NCI-H2227 treated with DMSO at 0.1 percent for 48 hours (cell line): ENCODE data around the gene TWF2.

ENCODE experiments used
- DNase-seq: peaks from one replicate; lab custom pipeline; 2025; lab: John Stamatoyannopoulos, UW

The TWF2 gene

DNA sequence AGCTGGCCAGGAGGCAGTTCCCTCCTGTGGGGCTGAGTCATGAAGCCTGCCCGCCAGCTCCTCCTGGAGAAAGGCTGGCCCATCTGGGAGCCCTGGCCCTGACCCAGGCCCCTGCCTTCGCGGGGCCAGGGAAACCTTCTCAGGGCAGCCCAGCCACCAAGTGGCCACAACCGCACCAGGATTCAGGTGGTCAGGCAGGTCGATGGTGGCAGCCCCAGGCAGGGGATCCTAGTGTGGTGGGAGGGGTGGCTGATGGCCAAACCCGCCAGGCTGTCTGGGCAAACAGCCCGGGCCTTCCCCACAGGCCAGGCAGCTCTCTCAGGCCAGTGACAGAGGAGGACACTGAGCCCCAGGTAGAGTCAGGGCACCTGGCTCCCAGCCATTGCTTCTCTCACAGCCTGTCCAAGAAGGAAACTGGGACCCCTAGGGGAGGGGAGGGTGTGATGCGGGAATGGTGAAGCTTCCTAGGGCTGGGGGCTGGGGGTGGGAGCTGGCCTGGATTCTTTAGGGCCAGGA, 1.2 kb downstream of the TWF2 start:
- no peak for DNase-seq

DNA sequence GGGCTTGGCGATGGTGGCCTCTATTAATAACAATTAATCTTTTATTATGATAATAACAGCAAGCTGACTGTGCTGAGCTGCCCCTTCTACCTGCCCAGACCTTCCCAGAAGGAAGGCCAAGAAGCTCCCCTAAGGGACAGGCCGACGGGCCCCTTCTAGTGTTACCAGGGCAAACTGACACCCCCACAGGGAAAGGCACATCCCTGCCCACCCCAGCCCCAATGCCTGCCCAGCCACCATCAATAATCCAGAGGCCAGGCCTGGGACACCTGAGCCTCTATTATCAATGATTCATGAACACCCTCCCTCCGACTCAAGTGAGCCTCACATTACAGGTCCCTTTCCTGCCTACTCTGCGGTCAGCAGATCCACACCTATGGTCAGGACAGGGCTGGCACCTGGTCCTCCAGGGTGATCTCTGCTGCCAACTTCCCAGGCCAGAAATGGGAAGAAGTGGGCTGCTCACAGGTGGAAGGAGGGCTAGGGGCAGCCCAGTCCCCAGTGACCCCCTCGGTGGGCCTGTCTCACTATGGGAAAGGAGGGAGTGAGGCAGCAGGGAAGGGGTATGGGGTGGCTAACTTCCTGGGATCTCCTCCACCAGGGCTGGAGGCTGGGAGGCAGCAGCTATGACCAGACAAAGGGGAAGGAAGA, 1.8 kb downstream of the TWF2 start:
- no peak for DNase-seq

DNA sequence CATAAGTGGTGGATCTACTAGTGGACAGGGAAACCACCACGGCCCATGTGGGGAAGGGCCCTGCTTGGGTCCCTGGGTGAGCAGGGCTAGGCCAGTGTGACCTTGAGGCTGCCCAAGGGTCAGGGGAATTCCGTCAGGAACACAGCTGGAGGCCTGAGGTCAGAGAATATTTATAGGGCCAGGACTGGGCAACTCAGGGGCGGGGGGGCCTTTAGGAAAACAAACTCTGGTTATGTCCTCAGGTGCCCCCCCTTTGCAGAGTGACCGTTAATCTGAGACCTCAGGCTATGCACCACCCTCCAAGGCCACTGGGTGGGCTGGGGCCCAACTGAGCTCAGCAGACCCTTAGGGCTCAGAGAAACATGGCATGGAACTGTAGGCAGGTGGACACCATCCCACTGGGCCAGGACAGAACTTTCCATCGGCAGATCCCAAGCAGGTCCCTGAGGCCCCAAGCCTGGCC, 2.5 kb downstream of the TWF2 start:
- DNase-seq, result no peak

DNA sequence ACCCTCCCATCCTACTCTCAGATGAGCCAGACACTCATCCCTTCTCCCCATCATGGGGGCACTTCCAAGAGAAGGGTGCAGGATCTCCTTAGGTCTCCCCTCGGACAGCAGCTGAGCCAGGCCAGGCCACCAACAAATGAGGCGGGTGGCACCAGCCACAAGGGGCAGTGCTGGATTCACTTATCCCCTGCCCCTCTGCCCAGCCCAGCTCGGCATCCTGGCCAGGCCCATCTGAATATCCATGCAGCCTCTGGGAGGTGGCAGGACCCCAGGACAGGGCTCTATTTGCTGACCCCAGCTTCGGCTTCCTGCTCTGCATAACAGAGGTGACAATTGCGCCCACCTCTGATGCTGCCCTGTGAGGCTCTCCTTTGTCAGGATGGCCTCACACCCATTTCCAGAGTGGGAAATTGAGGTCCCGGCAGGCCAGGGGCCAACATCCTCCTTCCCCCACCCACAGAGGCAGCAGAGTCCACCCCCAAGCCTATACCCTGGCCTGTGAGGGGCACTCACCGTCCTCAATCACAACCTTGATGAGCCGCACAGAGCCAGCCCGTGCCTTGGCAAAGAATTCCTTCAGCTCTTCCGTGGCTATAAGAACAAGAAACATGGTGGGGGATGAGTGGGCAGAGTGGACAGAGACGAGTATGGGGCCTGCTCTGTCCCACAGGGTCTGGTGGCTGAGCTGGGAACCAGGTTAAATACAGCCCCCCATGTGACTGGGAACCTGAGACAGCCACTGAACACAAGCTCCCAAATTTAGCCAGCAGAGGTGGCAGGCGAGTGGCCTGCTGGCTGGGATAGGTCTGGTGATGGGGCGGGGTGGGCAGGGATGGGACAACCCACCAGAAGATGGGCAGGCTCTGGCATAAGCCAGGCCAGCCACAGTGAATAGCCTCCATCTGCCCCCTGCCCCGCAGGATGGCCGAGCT, 4.2 kb downstream of the TWF2 start:
- DNase-seq, result no peak

DNA sequence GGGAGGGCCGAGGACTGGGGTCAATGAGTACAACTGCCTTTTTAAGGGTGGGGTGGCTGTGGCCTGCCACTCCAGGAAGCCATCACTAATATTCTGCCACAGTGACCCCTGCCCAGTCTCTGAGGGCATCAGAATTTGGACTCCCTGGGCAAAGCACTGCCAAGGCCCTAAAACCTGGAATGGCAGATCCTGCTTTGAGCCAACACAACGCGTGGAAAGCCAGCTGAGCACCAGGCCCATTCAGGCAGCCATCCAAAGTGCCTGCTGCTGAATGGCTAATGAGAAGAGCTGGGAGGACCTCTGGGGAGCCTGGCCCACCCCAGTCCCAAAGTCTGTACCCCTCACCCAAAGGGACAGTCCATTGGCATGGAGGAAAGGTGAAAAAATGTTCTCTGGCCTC, 5.0 kb downstream of the TWF2 start:
- DNase-seq, result no peak

DNA sequence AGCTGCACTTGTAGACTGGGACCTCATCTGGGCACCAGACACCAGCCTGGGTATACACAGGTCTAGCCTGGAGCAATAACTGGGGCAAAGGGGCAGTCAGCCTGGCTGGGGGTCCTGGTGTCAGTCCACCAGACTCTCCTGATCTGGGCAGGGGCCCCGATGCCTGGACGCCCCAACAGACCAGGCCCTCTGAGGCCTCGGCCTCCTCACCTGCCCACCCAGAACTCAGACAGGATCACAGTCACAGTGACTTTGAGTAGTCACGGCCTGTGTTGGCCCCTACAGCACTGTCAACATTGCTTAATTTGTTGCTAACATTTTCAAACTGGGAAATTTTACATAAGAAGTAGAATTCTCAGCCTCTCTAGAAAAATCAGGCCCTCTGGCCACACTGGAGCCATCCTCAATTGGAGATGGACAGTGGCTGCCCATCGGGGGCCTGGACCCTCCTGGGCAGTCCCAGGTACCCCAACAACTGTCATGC, 5.8 kb downstream of the TWF2 start:
- no peak for DNase-seq

DNA sequence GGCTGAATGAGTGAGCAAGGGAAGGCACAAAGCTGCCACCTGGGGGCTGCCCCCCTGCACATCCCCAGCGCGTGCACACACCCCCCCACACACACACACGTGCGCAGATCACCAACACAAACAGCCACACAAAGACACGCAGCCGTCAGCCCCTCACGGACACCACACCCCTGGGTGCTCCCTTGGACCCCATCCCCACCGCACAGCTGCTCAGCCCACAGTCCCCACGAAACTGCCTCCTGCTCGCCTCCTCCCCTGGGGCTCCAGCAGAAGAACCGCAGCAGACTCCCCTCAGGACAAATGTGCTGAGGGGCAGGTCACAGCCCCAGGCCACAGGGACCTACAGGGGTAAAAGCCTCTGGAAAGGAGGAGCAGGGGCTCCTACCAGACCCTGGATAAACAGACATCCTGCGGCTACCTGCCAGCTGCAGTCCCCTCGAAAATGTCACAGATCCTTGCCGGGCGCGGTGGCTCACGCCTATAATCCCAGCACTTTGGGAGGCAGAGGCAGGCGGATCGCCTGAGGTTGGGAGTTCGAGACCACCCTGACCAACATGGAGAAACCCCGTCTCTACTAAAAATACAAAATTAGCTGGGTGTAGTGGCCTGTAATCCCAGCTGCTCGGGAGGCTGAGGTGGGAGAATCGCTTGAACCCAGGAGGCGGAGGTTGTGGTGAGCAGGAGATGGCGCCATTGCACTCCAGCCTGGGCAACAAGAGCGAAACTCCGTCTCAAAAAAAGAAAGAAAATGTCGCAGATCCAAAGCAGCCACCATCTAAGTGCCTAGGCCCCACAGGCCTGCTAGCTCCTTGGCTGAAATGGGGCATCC, 6.5 kb downstream of the TWF2 start:
- no peak for DNase-seq

DNA sequence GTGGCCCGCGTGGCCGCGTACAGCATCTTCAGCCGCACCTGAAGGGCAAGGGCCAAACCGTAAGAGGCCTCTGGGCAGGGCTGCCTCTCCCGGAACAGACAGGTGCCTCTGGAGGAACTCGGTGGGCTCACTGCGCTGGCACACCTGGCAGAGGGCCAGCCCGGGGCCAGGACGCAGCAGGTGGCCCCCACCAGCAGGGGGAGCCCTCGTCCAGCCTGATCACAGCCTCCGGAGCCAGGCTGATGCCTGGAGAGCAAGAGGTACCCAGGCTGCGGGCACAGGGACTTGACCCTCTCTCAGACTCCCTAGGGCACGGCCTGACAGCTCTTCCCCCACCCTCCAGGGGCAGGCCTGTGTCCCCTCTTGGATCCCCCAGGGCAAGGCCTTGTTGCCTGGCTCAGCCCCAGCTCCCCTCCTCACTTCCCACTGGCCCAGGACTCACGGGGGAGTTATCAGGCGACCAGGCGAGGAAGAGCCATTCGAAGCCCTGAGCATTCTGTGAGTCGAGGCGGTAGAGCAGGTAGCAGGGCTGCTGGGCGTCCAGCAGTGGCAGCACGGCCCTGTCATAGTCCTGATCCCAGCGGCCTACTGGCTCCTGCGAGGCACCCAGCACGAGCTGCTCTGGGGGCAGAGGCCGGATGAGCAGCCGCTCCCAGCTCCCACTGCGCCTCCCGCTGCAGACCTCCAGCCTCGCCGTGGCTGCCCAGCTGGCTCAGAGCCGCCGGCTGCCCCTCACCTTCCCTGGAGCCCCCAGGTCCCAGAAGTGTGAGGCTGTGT, 7.3 kb downstream of the TWF2 start:
- no peak for DNase-seq

DNA sequence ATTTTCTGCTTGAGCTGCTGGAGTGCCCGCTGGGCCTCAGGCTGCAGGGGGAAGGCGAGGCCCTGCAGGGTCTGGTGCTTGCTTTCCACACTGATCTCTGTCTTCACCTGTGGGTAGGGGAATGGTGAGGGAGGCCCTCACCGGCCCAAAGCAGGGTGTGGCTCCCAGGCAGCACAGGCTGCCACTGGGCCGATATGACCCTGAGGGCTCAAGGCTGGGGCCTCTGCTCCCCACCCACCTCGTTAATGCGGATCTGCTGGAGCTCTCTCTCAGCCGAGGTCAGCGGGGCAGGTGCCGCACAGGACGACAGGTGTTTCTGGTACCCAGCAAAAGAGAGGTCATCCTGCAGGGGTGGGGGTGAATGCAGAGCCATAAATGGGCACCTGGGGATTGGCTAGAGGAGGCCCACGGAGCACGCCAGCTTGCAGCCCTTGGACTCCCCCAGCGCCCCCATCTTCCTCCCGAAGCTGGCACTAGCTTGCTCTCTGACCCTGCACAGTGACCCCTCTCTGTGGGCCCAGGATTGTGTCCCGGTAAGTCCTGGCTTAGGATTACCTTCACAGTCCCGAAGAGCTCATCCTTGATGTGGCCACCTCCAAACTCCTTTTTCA, 8.0 kb downstream of the TWF2 start:
- DNase-seq, result no peak

DNA sequence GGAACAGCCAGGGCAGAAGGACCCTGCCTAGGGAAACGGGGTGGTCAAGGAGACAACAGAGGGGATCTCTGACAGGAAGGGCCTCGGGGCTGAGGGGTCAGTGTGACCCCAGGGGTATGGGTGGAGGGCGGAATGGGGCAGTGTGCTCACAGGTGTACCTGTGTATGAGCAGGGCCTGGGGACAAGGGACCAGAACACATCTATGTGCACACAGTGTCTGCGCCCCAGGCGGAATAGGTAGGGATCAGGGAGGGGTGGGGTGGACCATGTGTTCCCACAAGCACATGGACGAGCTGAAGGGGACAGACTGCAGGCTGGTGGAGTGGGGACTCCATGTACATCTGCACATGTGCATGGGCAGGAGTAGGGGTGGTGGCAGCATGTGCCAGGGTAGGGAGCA, 8.5 kb downstream of the TWF2 start:
- no peak for DNase-seq

DNA sequence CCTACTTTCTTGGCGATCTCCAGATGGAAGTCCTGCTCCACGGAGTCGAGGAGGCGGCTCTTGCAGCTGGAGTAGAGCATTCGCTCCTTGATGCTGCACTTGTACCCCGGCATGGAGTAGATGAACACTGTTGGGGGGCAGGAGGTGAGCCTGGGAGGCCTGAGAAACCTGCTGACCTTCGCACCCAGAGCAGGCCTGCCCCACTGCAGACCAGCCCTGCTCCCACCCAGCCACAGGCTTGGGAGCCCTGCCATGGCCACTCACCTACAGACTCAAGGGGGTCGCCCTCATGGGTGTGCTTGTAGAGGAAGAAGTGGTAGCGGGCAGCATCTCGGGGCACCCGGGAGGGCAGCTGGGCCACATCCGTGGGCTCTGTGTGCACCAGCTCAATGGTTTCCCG, 9.3 kb downstream of the TWF2 start:
- DNase-seq, result no peak

DNA sequence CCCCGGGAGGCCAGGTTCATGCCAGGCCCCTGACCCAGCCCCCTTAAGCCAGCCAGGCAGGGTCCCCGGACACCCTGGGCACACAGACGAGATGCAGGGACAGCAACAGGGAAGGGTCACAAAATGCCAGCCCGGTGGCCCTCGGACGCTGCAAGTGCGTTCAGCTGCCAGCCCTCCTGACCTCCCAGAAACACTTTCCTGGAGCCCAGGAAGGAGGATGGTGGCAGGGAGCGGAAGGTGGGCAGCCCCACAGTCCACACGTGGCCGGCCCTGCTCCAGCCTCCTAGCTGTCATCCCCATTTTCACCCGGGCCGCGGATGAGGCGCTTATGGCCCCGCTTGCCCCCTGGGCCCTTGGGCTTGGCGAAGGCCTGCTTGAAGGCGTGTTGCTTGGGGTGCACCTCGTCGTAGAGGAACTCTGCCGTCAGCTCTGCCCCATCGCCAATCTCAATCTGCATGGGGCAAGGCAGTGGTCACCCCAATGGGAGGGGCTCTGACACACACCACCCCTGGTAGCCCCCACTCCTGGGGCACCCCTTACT, 10.1 kb downstream of the TWF2 start:
- DNase-seq, result no peak

DNA sequence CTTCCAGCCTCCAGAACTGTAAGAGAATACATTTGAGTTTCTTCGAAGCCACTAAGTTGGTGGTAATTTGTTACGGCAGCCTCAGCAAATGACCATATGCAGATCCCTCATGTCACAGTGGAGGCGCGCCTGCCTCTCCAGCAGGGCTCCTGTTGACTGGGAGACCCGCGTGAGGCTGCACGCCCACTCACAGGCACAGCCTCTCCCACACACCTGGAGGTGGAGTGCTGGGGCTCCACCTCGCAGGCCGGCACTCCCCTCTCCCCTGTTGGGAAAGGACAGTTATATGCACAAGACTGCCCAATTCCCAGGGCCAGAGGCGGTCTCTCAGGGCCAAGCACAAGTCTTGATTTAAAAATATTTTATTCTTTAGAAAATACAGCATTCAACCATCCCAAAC, 10.7 kb downstream of the TWF2 start:
- DNase-seq, result no peak

DNA sequence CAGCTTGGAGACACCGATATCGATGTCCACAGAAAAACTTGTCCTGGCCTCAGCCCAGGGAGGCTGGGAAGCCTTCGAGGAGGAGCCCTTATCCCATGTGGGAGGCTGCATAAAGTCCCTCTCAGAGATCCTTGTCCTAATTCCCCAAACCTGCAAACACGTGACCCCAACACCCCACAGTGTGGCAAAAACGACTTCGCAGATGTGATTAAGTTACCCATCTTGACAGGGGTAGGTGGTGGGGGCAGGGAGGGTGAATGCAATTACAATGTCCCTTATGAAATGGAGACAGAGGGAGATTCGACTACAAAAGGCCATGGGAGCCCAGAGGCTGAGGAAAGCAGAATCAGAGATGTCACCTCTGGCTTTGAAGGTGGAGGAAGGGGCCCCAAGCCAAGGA, 11.2 kb downstream of the TWF2 start:
- no peak for DNase-seq

DNA sequence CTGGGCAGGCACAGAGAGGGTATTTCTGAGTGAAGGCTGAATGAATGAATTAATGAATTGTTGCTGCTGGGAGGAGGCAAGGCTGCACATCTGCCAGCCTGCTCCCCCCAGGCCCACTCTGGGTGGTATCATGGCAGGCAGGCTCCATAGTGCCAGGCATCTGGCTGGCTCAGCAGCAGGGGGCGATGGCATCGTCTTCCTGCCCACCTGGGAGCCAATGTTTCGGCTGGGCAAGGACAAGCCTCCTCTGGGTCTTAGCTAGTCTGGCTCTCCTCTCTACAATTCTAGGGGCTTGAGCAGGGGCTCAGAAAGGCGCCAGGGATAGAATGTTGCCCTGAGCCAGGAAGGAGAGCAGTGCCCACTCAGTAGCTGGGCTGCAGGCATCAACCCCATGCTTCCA, 11.8 kb downstream of the TWF2 start:
- no peak for DNase-seq

DNA sequence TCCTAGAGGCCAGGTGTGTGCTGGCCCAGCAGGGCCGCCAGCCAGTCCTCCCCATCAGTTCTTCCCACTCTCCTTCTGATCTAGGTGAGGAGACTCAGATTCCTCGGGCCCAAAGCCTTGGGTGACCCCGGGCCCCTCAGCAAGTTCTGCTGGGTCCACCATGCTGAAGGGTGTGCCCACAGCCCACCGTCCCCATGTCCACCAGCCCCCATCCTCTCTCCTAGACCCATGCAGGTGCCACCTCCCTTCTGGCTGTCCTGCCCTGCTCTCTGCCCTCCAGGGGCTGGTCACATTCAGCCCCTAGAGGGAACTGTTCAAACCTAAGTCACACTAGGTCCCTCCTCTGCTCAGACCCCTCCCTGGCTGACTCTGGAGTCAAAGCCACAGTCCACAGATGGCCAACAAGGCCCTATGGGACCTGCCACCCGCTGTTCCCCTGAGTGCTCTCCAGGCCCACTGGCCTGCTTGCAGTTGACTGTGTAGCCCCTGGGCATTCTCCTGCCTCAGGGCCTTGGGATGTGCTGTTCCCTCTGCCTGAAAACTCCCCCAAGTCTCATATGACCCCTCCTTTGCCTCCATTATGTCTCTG, 12.6 kb downstream of the TWF2 start:
- no peak for DNase-seq

DNA sequence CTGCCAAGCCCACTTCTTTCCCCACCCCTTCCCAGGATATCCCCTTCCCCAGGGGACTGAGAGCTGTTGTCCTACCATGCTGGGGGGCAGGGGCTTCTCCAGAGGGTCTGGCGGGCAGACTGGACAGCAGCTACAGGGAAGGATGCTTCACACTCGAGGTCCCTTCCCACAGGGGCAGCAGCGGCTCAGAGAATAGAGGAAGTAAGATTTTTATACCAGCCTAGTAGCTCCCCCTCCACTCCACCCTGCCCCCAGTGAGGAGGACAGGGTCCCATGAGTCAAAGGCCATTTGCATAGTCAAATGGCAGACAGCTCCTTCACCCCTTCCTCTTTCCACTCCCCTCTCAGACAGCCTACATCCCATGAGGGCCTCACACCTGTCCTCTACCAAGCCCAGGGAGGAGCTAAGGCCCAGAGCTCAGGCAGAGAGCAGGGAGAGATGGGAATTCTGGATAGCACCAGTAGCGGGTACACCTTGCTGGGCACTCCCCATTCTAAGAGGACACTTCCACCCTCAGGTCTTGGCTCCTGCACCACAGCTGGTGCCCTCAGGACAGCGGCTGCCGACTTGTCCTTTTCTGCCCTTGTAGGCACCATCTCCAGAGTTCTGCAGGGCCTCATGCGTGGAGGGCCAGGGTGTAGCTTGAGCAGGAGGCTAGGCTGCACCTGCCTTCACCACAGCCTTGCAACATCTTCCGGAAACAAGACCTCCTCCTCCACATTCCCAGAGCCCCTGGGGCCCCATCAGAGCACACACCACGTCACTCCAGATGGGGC, 13.3 kb downstream of the TWF2 start, which contains the start of gene TLR9:
Gene TLR9, minus strand, starts transcription at position 194 of the 777 bp plus-strand sequence. Its CDS starts 116 bp downstream, at position 78.
- DNase-seq, result no peak

DNA sequence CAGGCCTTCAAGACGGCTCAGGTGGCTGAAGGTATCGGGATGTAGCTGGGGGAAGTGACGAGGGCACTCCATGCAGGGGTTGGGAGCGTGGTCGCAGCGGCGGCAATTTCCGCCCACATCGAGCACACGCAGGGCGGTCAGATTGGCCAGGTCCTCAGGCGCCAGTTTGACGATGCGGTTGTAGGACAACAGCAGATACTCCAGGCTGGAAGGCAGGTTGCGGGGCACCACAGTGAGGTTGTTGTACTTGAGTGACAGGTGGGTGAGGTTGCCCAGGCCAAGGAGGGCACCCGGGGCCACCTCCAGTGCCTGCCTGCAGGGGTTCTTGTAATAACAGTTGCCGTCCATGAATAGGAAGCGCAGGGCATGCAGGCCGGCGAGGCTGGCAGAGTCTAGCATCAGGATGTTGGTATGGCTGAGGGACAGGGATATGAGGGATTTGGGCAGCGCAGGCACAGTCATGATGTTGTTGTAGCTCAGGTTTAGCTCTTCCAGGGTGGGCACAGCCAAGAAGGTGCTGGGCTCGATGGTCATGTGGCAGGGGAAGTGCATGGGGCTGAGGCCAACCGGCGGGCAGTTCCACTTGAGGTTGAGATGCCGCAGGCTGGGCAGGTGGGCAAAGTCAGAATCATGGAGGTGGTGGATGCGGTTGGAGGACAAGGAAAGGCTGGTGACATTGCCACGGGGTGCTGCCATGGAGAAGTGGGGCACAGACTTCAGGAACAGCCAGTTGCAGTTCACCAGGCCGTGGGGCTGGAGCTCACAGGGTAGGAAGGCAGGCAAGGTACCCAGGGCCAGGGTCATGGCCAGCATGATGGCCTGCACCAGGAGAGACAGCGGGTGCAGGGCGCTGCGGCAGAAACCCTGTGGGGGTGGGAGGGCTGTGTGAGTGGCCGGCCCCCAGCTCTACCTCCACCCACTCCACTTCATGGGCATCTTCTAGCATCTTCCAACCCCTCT, 15.2 kb downstream of the TWF2 start:
- no peak for DNase-seq
